Measurements from ENCODE around the gene GLI3. TPM values are rescaled to one million over a fixed set of nuclear protein-coding genes. Genes with fewer than 3 reads are reported as not detected.

Gene GLI3
- polyA plus RNA-seq, 6 donors from 2014 or later, result not detected

- DNase-seq (no peak), ATAC-seq (ENCODE audit: low read depth in 2 of 2) (no peak)
- H3K4me3 Mint-ChIP-seq, result no peak overlapping the region
- no peaks in the 10 kb centered on the region for H3K4me1 Mint-ChIP-seq
- H3K27me3 Mint-ChIP-seq, result peaks cover 0 to 7% (median 4%) of the 10 kb centered on the region in 3 donors
- no peaks in the 10 kb centered on the region for H3K9me3 Mint-ChIP-seq
- H3K27ac Mint-ChIP-seq, result no peak overlapping the region
- no peaks in the 10 kb centered on the region for H3K36me3 Mint-ChIP-seq
These were observed 177.7 kb downstream of the GLI3 start for GRCh38 chr7:42059275-42059674.

- Mint-ChIP-seq H3K9me3 (no peaks in the 10 kb centered on the region), H3K27ac (no peak overlapping the region), H3K4me3 (no peak overlapping the region), H3K4me1 (no peaks in the 10 kb centered on the region), H3K36me3 (no peaks in the 10 kb centered on the region), H3K27me3 (peaks cover 0 to 13% (median 11%) of the 10 kb centered on the region in 3 donors)
- ATAC-seq (ENCODE audit: low read depth in 2 of 2), result no peak
- DNase-seq, result no peak
These were observed 179.7 kb downstream of the GLI3 start for GRCh38 chr7:42057331-42057730.

- ATAC-seq (ENCODE audit: low read depth in 2 of 2) (no peak), DNase-seq (no peak)
- Mint-ChIP-seq H3K36me3 (no peaks in the 10 kb centered on the region), H3K9me3 (no peaks in the 10 kb centered on the region), H3K4me1 (no peaks in the 10 kb centered on the region), H3K27me3 (peaks cover 0 to 18% (median 13%) of the 10 kb centered on the region in 3 donors), H3K4me3 (no peak overlapping the region), H3K27ac (no peak overlapping the region)
These were observed 181.8 kb downstream of the GLI3 start for GRCh38 chr7:42055171-42055570.

GRCh38 chr7:42053834-42054233 lies 183.2 kb downstream of the GLI3 start:
- Mint-ChIP-seq H3K27ac (no peak overlapping the region), H3K4me1 (no peaks in the 10 kb centered on the region), H3K4me3 (no peak overlapping the region), H3K27me3 (peaks cover under 1 to 19% (median 15%) of the 10 kb centered on the region in 3 donors), H3K9me3 (no peaks in the 10 kb centered on the region), H3K36me3 (no peaks in the 10 kb centered on the region)
- DNase-seq (no peak), ATAC-seq (ENCODE audit: low read depth in 2 of 2) (no peak)

- Mint-ChIP-seq H3K27me3 (peaks cover 19 to 31% (median 22%) of the 10 kb centered on the region in 3 donors), H3K9me3 (no peaks in the 10 kb centered on the region), H3K4me1 (no peaks in the 10 kb centered on the region), H3K36me3 (no peaks in the 10 kb centered on the region), H3K27ac (no peak overlapping the region), H3K4me3 (no peak overlapping the region)
- ATAC-seq (ENCODE audit: low read depth in 2 of 2), result no peak
- DNase-seq, result no peak
These were observed 187.2 kb downstream of the GLI3 start for GRCh38 chr7:42049761-42050160.

GRCh38 chr7:42046483-42046882 lies 190.5 kb downstream of the GLI3 start:
- peaks cover 7 to 30% (median 27%) of the 10 kb centered on the region in 3 donors for H3K27me3 Mint-ChIP-seq
- H3K27ac Mint-ChIP-seq, result no peak overlapping the region
- DNase-seq (no peak), ATAC-seq (ENCODE audit: low read depth in 2 of 2) (no peak)
- H3K36me3 Mint-ChIP-seq, result no peaks in the 10 kb centered on the region
- H3K9me3 Mint-ChIP-seq, result no peaks in the 10 kb centered on the region
- no peak overlapping the region for H3K4me3 Mint-ChIP-seq
- H3K4me1 Mint-ChIP-seq, result no peaks in the 10 kb centered on the region

- H3K27me3 Mint-ChIP-seq, result peaks cover 7 to 30% (median 27%) of the 10 kb centered on the region in 3 donors
- no peak overlapping the region for H3K4me3 Mint-ChIP-seq
- H3K4me1 Mint-ChIP-seq, result no peaks in the 10 kb centered on the region
- H3K27ac Mint-ChIP-seq, result no peak overlapping the region
- no peak for DNase-seq
- H3K36me3 Mint-ChIP-seq, result no peaks in the 10 kb centered on the region
- no peaks in the 10 kb centered on the region for H3K9me3 Mint-ChIP-seq
- no peak for ATAC-seq (ENCODE audit: low read depth in 2 of 2)
These were observed 191.0 kb downstream of the GLI3 start for GRCh38 chr7:42045961-42046360.

GRCh38 chr7:42039921-42040320 lies 197.1 kb downstream of the GLI3 start:
- no peak for DNase-seq
- H3K36me3 Mint-ChIP-seq, result no peaks in the 10 kb centered on the region
- no peak overlapping the region for H3K27ac Mint-ChIP-seq
- ATAC-seq (ENCODE audit: low read depth in 2 of 2), result no peak
- H3K4me1 Mint-ChIP-seq, result no peaks in the 10 kb centered on the region
- no peak overlapping the region for H3K4me3 Mint-ChIP-seq
- no peaks in the 10 kb centered on the region for H3K9me3 Mint-ChIP-seq
- H3K27me3 Mint-ChIP-seq, result peaks cover 7 to 12% (median 11%) of the 10 kb centered on the region in 3 donors

GRCh38 chr7:42035210-42035609 lies 201.8 kb downstream of the GLI3 start:
- Mint-ChIP-seq H3K27me3 (peaks cover 6 to 7% (median 7%) of the 10 kb centered on the region in 3 donors), H3K4me3 (no peak overlapping the region), H3K4me1 (no peaks in the 10 kb centered on the region), H3K9me3 (no peaks in the 10 kb centered on the region), H3K36me3 (no peaks in the 10 kb centered on the region), H3K27ac (no peak overlapping the region)
- DNase-seq (no peak), ATAC-seq (ENCODE audit: low read depth in 2 of 2) (no peak)

- H3K36me3 Mint-ChIP-seq, result no peaks in the 10 kb centered on the region
- H3K27ac Mint-ChIP-seq, result no peak overlapping the region
- H3K4me1 Mint-ChIP-seq, result no peaks in the 10 kb centered on the region
- peaks cover 0 to 3% (median 0%) of the 10 kb centered on the region in 7 donors for H3K9me3 Mint-ChIP-seq
- DNase-seq, result no peak
- no peak overlapping the region for H3K4me3 Mint-ChIP-seq
- no peak for ATAC-seq (ENCODE audit: low read depth in 2 of 2)
- H3K27me3 Mint-ChIP-seq, result peaks cover 7 to 17% (median 12%) of the 10 kb centered on the region in 3 donors
These were observed 203.5 kb downstream of the GLI3 start for GRCh38 chr7:42033480-42033879.

GRCh38 chr7:42029405-42029804 lies 207.6 kb downstream of the GLI3 start:
- H3K9me3 Mint-ChIP-seq, result peaks cover 0 to 3% (median 0%) of the 10 kb centered on the region in 7 donors
- DNase-seq (no peak), ATAC-seq (ENCODE audit: low read depth in 2 of 2) (no peak)
- peaks cover 6 to 22% (median 12%) of the 10 kb centered on the region in 3 donors for H3K27me3 Mint-ChIP-seq
- H3K4me1 Mint-ChIP-seq, result no peaks in the 10 kb centered on the region
- H3K4me3 Mint-ChIP-seq, result no peak overlapping the region
- no peaks in the 10 kb centered on the region for H3K36me3 Mint-ChIP-seq
- no peak overlapping the region for H3K27ac Mint-ChIP-seq

- Mint-ChIP-seq H3K4me1 (no peaks in the 10 kb centered on the region), H3K4me3 (no peak overlapping the region), H3K9me3 (peaks cover 0 to 3% (median 0%) of the 10 kb centered on the region in 7 donors), H3K27ac (no peak overlapping the region), H3K27me3 (peaks cover 6 to 22% (median 12%) of the 10 kb centered on the region in 3 donors), H3K36me3 (no peaks in the 10 kb centered on the region)
- DNase-seq (no peak), ATAC-seq (ENCODE audit: low read depth in 2 of 2) (no peak)
These were observed 209.5 kb downstream of the GLI3 start for GRCh38 chr7:42027521-42027920.

GRCh38 chr7:42026622-42027197 lies 210.3 kb downstream of the GLI3 start:
- no peak for ATAC-seq (ENCODE audit: low read depth in 2 of 2)
- peaks cover 0 to 3% (median 0%) of the 10 kb centered on the region in 7 donors for H3K9me3 Mint-ChIP-seq

GRCh38 chr7:42025635-42026375 lies 211.2 kb downstream of the GLI3 start:
- peaks cover 6 to 22% (median 12%) of the 10 kb centered on the region in 3 donors for H3K27me3 Mint-ChIP-seq
- no peak overlapping the region for H3K27ac Mint-ChIP-seq
- no peak for ATAC-seq (ENCODE audit: low read depth in 2 of 2)
- DNase-seq, result no peak
- no peaks in the 10 kb centered on the region for H3K36me3 Mint-ChIP-seq
- no peaks in the 10 kb centered on the region for H3K4me1 Mint-ChIP-seq
- H3K9me3 Mint-ChIP-seq, result peaks cover 0 to 3% (median 0%) of the 10 kb centered on the region in 7 donors
- no peak overlapping the region for H3K4me3 Mint-ChIP-seq

More at GRCh38 chr7:42026622-42027197, 210.3 kb downstream of the GLI3 start:
- no peak for DNase-seq
- H3K27ac Mint-ChIP-seq, result no peak overlapping the region
- no peak overlapping the region for H3K4me3 Mint-ChIP-seq
- H3K36me3 Mint-ChIP-seq, result no peaks in the 10 kb centered on the region
- peaks cover 6 to 22% (median 12%) of the 10 kb centered on the region in 3 donors for H3K27me3 Mint-ChIP-seq
- no peaks in the 10 kb centered on the region for H3K4me1 Mint-ChIP-seq
